Measurements from ENCODE around the gene KIF15. TPM values are rescaled to one million over a fixed set of nuclear protein-coding genes. Genes with fewer than 3 reads are reported as not detected.

KIF15 gene
- total RNA-seq, 1 experiment from 2014 or later = 21.9 TPM

DNA sequence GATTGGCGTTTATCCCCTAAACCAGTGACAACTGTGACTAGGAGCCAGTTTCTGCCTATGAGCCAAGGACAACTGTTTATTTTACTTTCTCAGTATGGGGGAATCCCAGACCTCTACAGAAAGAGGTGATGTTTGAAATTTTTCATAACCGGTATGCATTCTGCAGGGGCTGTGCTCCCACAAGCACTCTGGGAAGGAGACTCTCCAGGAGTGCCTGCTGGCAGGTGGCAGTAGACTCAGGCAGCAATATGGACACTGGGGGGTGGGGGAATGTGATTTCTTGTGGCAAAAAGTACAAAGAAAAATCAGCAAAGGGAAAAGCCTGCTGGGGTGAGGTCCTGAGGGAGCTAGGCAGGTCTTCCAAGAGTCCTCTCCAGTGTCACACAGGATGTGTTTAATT lies 118.7 kb downstream of the KIF15 start:
- H3K4me1 ChIP-seq (ENCODE audit: insufficient read depth, low read length, poor library complexity, severe bottlenecking) = no peaks in the 10 kb centered on the region
- no TSS peak for BruUV-seq (replicated peaks)
- no peaks in the 10 kb centered on the region for H3K36me3 ChIP-seq (ENCODE audit: insufficient read depth, low read length, poor library complexity, severe bottlenecking)
- no peak for TF ChIP-seq EZH2 (IDR thresholded peaks at IDR 0.05; ENCODE audit: borderline replicate concordance, low read depth, low read length, poor library complexity, severe bottlenecking)
- TF ChIP-seq, protein P1, sequence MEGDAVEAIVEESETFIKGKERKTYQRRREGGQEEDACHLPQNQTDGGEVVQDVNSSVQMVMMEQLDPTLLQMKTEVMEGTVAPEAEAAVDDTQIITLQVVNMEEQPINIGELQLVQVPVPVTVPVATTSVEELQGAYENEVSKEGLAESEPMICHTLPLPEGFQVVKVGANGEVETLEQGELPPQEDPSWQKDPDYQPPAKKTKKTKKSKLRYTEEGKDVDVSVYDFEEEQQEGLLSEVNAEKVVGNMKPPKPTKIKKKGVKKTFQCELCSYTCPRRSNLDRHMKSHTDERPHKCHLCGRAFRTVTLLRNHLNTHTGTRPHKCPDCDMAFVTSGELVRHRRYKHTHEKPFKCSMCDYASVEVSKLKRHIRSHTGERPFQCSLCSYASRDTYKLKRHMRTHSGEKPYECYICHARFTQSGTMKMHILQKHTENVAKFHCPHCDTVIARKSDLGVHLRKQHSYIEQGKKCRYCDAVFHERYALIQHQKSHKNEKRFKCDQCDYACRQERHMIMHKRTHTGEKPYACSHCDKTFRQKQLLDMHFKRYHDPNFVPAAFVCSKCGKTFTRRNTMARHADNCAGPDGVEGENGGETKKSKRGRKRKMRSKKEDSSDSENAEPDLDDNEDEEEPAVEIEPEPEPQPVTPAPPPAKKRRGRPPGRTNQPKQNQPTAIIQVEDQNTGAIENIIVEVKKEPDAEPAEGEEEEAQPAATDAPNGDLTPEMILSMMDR (conservative IDR thresholded peaks at IDR 0.05; ENCODE audit: low read depth, low read length) = no peak
- ChIA-PET POLR2A (ENCODE audit: low non-redundant PET) (no interaction called here), CTCF (no interaction called here)
- intact Hi-C loops (cut with micrococcal nuclease; ENCODE audit: unreplicated experiment) = no loop called here
- H3K9me3 ChIP-seq (ENCODE audit: low read depth, low read length, poor library complexity, severe bottlenecking) = no peaks in the 10 kb centered on the region
- H3K27ac ChIP-seq (ENCODE audit: low read depth, low read length, poor library complexity, severe bottlenecking) = no peak overlapping the region
- H3K27me3 ChIP-seq (replicated peaks; ENCODE audit: insufficient read depth, low read depth, low read length, poor library complexity) = no peaks in the 10 kb centered on the region
- DNase-seq (ENCODE audit: low spot score) = no peak
- no peak overlapping the region for H3K4me3 ChIP-seq (ENCODE audit: low read depth, low read length, poor library complexity, severe bottlenecking)

DNA sequence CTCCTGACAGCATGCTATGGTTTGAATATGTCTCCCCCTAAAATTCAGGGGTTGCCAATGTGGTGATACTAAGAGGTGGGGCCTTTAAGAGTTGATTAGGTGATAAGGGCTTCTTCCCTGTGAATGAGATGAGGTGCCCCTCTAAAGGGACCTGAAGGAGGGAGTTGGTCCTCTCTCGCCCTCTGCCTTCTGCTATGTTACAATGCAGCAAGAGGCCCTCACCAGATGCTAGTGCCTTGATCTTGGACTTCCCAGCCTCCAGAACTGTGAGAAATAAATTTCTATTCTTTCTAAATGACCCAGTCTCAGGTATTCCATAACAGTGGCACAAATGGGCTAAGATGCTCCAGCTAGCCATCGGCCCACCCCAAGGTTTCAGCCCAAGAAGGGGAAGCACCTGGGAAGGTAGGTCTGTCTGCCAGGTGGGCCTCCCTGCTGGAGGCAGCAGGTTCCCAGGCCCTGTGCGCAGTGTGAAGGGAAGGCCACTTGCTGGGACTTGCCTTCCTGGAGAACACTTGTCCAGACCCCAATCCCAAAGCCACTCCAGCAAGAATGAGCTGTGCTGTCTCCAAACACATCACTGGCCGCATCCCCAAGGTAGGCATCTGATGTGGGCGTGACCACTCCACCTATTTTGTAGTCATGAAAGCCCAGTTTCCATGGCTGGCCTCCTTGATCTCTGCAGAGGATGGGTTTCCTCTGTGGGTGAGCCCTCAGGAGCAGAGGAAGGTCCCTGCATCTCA lies 121.8 kb downstream of the KIF15 start:
- H3K36me3 ChIP-seq (ENCODE audit: insufficient read depth, low read length, poor library complexity, severe bottlenecking) = no peaks in the 10 kb centered on the region
- DNase-seq (ENCODE audit: low spot score) = no peak
- no TSS peak for BruUV-seq (replicated peaks)
- TF ChIP-seq, protein P1 (conservative IDR thresholded peaks at IDR 0.05; ENCODE audit: low read depth, low read length) = no peak
- TF ChIP-seq EZH2 (IDR thresholded peaks at IDR 0.05; ENCODE audit: borderline replicate concordance, low read depth, low read length, poor library complexity, severe bottlenecking) = no peak
- H3K9me3 ChIP-seq (ENCODE audit: low read depth, low read length, poor library complexity, severe bottlenecking) = no peaks in the 10 kb centered on the region
- H3K27me3 ChIP-seq (replicated peaks; ENCODE audit: insufficient read depth, low read depth, low read length, poor library complexity) = no peaks in the 10 kb centered on the region
- ChIA-PET CTCF (no interaction called here), POLR2A (ENCODE audit: low non-redundant PET) (no interaction called here)
- no peaks in the 10 kb centered on the region for H3K4me1 ChIP-seq (ENCODE audit: insufficient read depth, low read length, poor library complexity, severe bottlenecking)
- peak overlapping the region; percentile 16 for H3K27ac ChIP-seq (ENCODE audit: low read depth, low read length, poor library complexity, severe bottlenecking)
- intact Hi-C loops (cut with micrococcal nuclease; ENCODE audit: unreplicated experiment) = no loop called here
- no peak overlapping the region for H3K4me3 ChIP-seq (ENCODE audit: low read depth, low read length, poor library complexity, severe bottlenecking)

DNA sequence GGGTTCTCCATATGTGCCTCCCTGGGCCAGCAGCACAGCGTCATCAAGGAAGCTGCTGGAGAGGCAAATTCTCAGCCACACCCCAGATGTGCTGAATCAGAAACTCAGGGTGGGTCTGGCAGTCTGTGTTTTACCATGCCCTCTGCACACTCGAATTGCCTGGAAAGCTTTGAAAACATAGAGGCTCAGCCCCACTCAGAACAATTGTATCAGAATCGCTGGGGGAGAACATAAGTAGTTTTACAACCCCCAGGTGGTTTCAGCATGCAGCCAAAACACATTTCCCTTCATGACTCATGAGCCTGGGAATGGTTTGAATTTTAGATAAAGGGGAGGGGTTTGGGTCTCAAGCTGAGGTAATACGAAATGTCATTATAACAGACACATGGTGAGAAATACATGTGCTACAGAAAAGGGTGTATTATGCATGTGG lies 122.4 kb downstream of the KIF15 start:
- DNase-seq (ENCODE audit: low spot score) = peak; percentile 85
- intact Hi-C loops (cut with micrococcal nuclease; ENCODE audit: unreplicated experiment) = no loop called here
- ChIA-PET POLR2A (ENCODE audit: low non-redundant PET) (no interaction called here), CTCF (no interaction called here)
- Histone ChIP-seq H3K4me3 (ENCODE audit: low read depth, low read length, poor library complexity, severe bottlenecking) (no peak overlapping the region), H3K27ac (ENCODE audit: low read depth, low read length, poor library complexity, severe bottlenecking) (no peak overlapping the region), H3K9me3 (ENCODE audit: low read depth, low read length, poor library complexity, severe bottlenecking) (no peaks in the 10 kb centered on the region), H3K36me3 (ENCODE audit: insufficient read depth, low read length, poor library complexity, severe bottlenecking) (no peaks in the 10 kb centered on the region), H3K4me1 (ENCODE audit: insufficient read depth, low read length, poor library complexity, severe bottlenecking) (no peaks in the 10 kb centered on the region), H3K27me3 (replicated peaks; ENCODE audit: insufficient read depth, low read depth, low read length, poor library complexity) (no peaks in the 10 kb centered on the region)
- no TSS peak for BruUV-seq (replicated peaks)
- TF ChIP-seq EZH2 (IDR thresholded peaks at IDR 0.05; ENCODE audit: borderline replicate concordance, low read depth, low read length, poor library complexity, severe bottlenecking) = no peak
- TF ChIP-seq, protein P1 (conservative IDR thresholded peaks at IDR 0.05; ENCODE audit: low read depth, low read length) = no peak

Data from A673 (cell line).